Hepatocyte (in vitro differentiated cells): ENCODE measurements around the gene GKN2. TPM values are rescaled to one million over a fixed set of nuclear protein-coding genes. Genes with fewer than 3 reads are reported as not detected.
"Not testable (repeated sequence)": the region's sequence is repeated elsewhere in the genome, so short reads cannot be mapped to it uniquely, and the experiment has no call there.

ENCODE experiments used
- DNase-seq: peaks from one replicate; pipeline ENCODE4 v3.0.0-alpha.2; 2016; ENCODE audit warnings: low spot score
- H2AFZ ChIP-seq: fragments of 200-600 bp; sonication (generic); 2 replicates; pipeline ENCODE4 v1.6.0; 2016; ENCODE audit warnings: antibody characterized with exemption, mild to moderate bottlenecking
- H3K27ac ChIP-seq: fragments of 200-600 bp; sonication (generic); 2 replicates; pipeline ENCODE4 v1.5.1; 2016; ENCODE audit warnings: mild to moderate bottlenecking
- H3K27me3 ChIP-seq: fragments of 200-600 bp; sonication (generic); 2 replicates; pipeline ENCODE4 v1.6.1; 2016
- H3K36me3 ChIP-seq: fragments of 200-600 bp; sonication (generic); replicated peaks from 2 replicates; pipeline ENCODE4 v1.5.1; 2016; ENCODE audit warnings: low read depth; ENCODE audit not compliant: insufficient read depth
- H3K4me1 ChIP-seq: fragments of 200-600 bp; sonication (generic); 2 replicates; pipeline ENCODE4 v1.5.1; 2016; ENCODE audit warnings: mild to moderate bottlenecking, moderate library complexity; ENCODE audit not compliant: insufficient read depth
- H3K4me2 ChIP-seq: fragments of 200-600 bp; sonication (generic); 2 replicates; pipeline ENCODE4 v1.6.0; 2016
- H3K4me3 ChIP-seq: fragments of 200-600 bp; sonication (generic); 2 replicates; pipeline ENCODE4 v1.5.1; 2016; ENCODE audit warnings: mild to moderate bottlenecking
- H3K79me2 ChIP-seq: fragments of 200-600 bp; sonication (generic); 2 replicates; pipeline ENCODE4 v1.6.0; 2017; ENCODE audit warnings: mild to moderate bottlenecking
- H3K9me2 ChIP-seq: fragments of 200-600 bp; sonication (generic); replicated peaks from 2 replicates; pipeline ENCODE4 v1.6.0; 2017; ENCODE audit warnings: mild to moderate bottlenecking; ENCODE audit not compliant: insufficient read depth
- H3K9me3 ChIP-seq: fragments of 200-600 bp; sonication (generic); 2 replicates; pipeline ENCODE4 v1.5.1; 2016; ENCODE audit warnings: low read depth, mild to moderate bottlenecking
- H4K20me1 ChIP-seq: fragments of 200-600 bp; sonication (generic); 2 replicates; pipeline ENCODE4 v1.6.0; 2016; ENCODE audit warnings: mild to moderate bottlenecking; ENCODE audit not compliant: insufficient read depth, poor library complexity, severe bottlenecking
- CTCF ChIP-seq: fragments of 200-600 bp; sonication (generic); IDR thresholded peaks from 2 replicates; pipeline ENCODE4 v1.5.1; 2016; ENCODE audit warnings: antibody characterized with exemption, mild to moderate bottlenecking; ENCODE audit not compliant: poor library complexity
- EZH2 ChIP-seq: fragments of 200-600 bp; sonication (generic); IDR thresholded peaks from 2 replicates; pipeline ENCODE4 v1.6.1; 2016; ENCODE audit warnings: antibody characterized with exemption, mild to moderate bottlenecking, borderline replicate concordance
- EZH2phosphoT487 ChIP-seq: fragments of 200-600 bp; sonication (generic); IDR thresholded peaks from one replicate; pipeline ENCODE4 v1.6.1; 2018; ENCODE audit warnings: antibody characterized with exemption, mild to moderate bottlenecking, low read depth, moderate library complexity; ENCODE audit not compliant: unreplicated experiment, severe bottlenecking
- WGBS: methylation state at CpG from one replicate; pipeline ENCODE4 v1.1.6; 2016; ENCODE audit warnings: low lambda C conversion rate; ENCODE audit errors: missing lambda C conversion rate; 5-methylcytosine and 5-hydroxymethylcytosine counted together
- polyA plus RNA-seq: library from polyadenylated mRNA; unstranded; fragments of >200 nt; fragmentation: Nextera tagmentation; extraction: Ambion mirVana; gene quantifications from 2 replicates; pipeline ENCODE4 v1.2.1, GENCODE V29; 2016
- total RNA-seq: library from RNA; depleted of rRNA; stranded (reverse); fragments of >200 nt; gene quantifications from 2 replicates; pipeline ENCODE4 v1.2.3, GENCODE V29; 2014

GKN2 gene
- total and polyA plus RNA-seq, 2 experiments from 2014 or later, result not detected

GRCh38 chr2:68901199-68901514 is 51.5 kb downstream of the GKN2 start:
- H3K4me3 ChIP-seq, result no peak overlapping the region
- no peaks in the 10 kb centered on the region for H4K20me1 ChIP-seq
- no peaks in the 10 kb centered on the region for H3K36me3 ChIP-seq
- no peaks in the 10 kb centered on the region for H3K4me1 ChIP-seq
- no peaks in the 10 kb centered on the region for H3K9me2 ChIP-seq
- WGBS, result 77% methylated on average over 4 of the region's 4 CpGs
- no peak overlapping the region for H2AFZ ChIP-seq
- H3K9me3 ChIP-seq, result peaks cover 5% of the 10 kb centered on the region
- TF ChIP-seq EZH2phosphoT487 (no peak), EZH2 (no peak), CTCF (no peak)
- DNase-seq, result no peak
- no peaks in the 10 kb centered on the region for H3K79me2 ChIP-seq
- H3K27me3 ChIP-seq, result no peaks in the 10 kb centered on the region
- H3K27ac ChIP-seq, result no peak overlapping the region
- no peak overlapping the region for H3K4me2 ChIP-seq

GRCh38 chr2:68900496-68901198 is 52.0 kb downstream of the GKN2 start:
- no peak for DNase-seq
- TF ChIP-seq EZH2phosphoT487, result no peak
- Histone ChIP-seq H3K36me3 (no peaks in the 10 kb centered on the region), H3K27ac (no peak overlapping the region), H2AFZ (no peak overlapping the region), H3K4me1 (no peaks in the 10 kb centered on the region), H3K27me3 (no peaks in the 10 kb centered on the region), H3K9me3 (peaks cover 5% of the 10 kb centered on the region), H4K20me1 (no peaks in the 10 kb centered on the region), H3K79me2 (no peaks in the 10 kb centered on the region), H3K4me3 (no peak overlapping the region), H3K9me2 (no peaks in the 10 kb centered on the region), H3K4me2 (no peak overlapping the region)
- 91% methylated on average over 5 of the region's 5 CpGs for whole genome bisulfite sequencing

GRCh38 chr2:68895981-68896380 is 56.7 kb downstream of the GKN2 start:
- not testable (repeated sequence) for H3K4me1 ChIP-seq, H3K36me3 ChIP-seq, H4K20me1 ChIP-seq, DNase-seq, H3K4me2 ChIP-seq, H3K79me2 ChIP-seq, H3K27me3 ChIP-seq, H3K4me3 ChIP-seq, H2AFZ ChIP-seq, H3K9me3 ChIP-seq, H3K9me2 ChIP-seq, H3K27ac ChIP-seq
- WGBS, result 97% methylated on average over 6 of the region's 6 CpGs

Other genes with a start within 250 kb of the GKN2 start
- 0.47 TPM in 1 of 2 replicates, not detected in the other for gene ARHGAP25, start 218.1 kb downstream of the GKN2 start, total RNA-seq
- 0.12 and 0.21 TPM in 2 replicates for gene ARHGAP25, start 218.1 kb downstream of the GKN2 start, polyA plus RNA-seq
- gene BMP10, start 81.5 kb downstream of the GKN2 start, total RNA-seq, result 0.12 and 0.27 TPM in 2 replicates
- gene BMP10, start 81.5 kb downstream of the GKN2 start, polyA plus RNA-seq, result not detected in 2 replicates
- 0.53 TPM in 1 of 2 replicates, not detected in the other for gene GKN1, start 21.7 kb upstream of the GKN2 start, total RNA-seq
- 0.25 and 0.79 TPM in 2 replicates for gene GKN1, start 21.7 kb upstream of the GKN2 start, polyA plus RNA-seq
- 24.5 and 34.7 TPM in 2 replicates for gene ANTXR1, start 60.3 kb upstream of the GKN2 start, total RNA-seq
- 29.1 and 35.3 TPM in 2 replicates for gene ANTXR1, start 60.3 kb upstream of the GKN2 start, polyA plus RNA-seq